IPS-NIHi7 (cell line): ENCODE measurements around the gene ARHGDIG.

Experiments
- DNase-seq: peaks from one replicate; pipeline ENCODE4 v3.0.0; 2012; ENCODE audit warnings: mixed read lengths; ENCODE audit errors: extremely low spot score

Gene ARHGDIG

GRCh38 chr16:296806-297510, 16.6 kb downstream of the ARHGDIG start:
- no peak for DNase-seq

- no peak for DNase-seq
These were observed 17.4 kb downstream of the ARHGDIG start for GRCh38 chr16:297832-298231.

- no peak for DNase-seq
These were observed 20.8 kb downstream of the ARHGDIG start for GRCh38 chr16:301235-301634.

GRCh38 chr16:301950-302349, 21.6 kb downstream of the ARHGDIG start:
- no peak for DNase-seq

GRCh38 chr16:303760-304505, 23.5 kb downstream of the ARHGDIG start:
- no peak for DNase-seq

- DNase-seq = no peak
These were observed 25.7 kb downstream of the ARHGDIG start for GRCh38 chr16:305916-306626.

- no peak for DNase-seq
These were observed 26.6 kb downstream of the ARHGDIG start for GRCh38 chr16:306911-307370.

- DNase-seq = no peak
These were observed 27.4 kb downstream of the ARHGDIG start for GRCh38 chr16:307691-308312.

- peak; percentile 59 for DNase-seq
These were observed 29.1 kb downstream of the ARHGDIG start for GRCh38 chr16:309476-309875.

GRCh38 chr16:311725-312124, 31.3 kb downstream of the ARHGDIG start:
- DNase-seq = no peak

- DNase-seq = no peak
These were observed 34.0 kb downstream of the ARHGDIG start for GRCh38 chr16:314351-314750.

GRCh38 chr16:314795-315299, 34.5 kb downstream of the ARHGDIG start:
- DNase-seq = no peak

GRCh38 chr16:316741-317464, 36.5 kb downstream of the ARHGDIG start:
- no peak for DNase-seq

GRCh38 chr16:317583-317982, 37.2 kb downstream of the ARHGDIG start:
- DNase-seq = no peak

- peak; percentile 86 for DNase-seq
These were observed 38.2 kb downstream of the ARHGDIG start for GRCh38 chr16:318628-319027.

GRCh38 chr16:320206-320605, 39.8 kb downstream of the ARHGDIG start:
- no peak for DNase-seq

GRCh38 chr16:321532-321931, 41.1 kb downstream of the ARHGDIG start:
- no peak for DNase-seq

- DNase-seq = no peak
These were observed 42.2 kb downstream of the ARHGDIG start for GRCh38 chr16:322476-323143.

- no peak for DNase-seq
These were observed 43.7 kb downstream of the ARHGDIG start for GRCh38 chr16:324201-324450.

- DNase-seq = peak; percentile 57
These were observed 44.3 kb downstream of the ARHGDIG start for GRCh38 chr16:324451-325334.
